ENCODE measurements around the gene CPA4. TPM values are rescaled to one million over a fixed set of nuclear protein-coding genes. Genes with fewer than 3 reads are reported as not detected.
A peak's percentile ranks its signal among the peaks of the same experiment; 100 is the strongest.

Gene CPA4
- total and polyA plus RNA-seq, 4 donors: 0.03 to 0.05 TPM; not detected in 2

- Histone ChIP-seq H3K4me3 (ENCODE audit: low read depth in 1 of 3, low read length in 3 of 3) (no peak overlapping the region), H3K27ac (ENCODE audit: low read depth in 1 of 2, low read length in 2 of 2) (no peak overlapping the region), H3K4me1 (ENCODE audit: control insufficient read depth in 4 of 4, insufficient read depth in 4 of 4, low read length in 3 of 4) (no peaks in the 10 kb centered on the region), H3K9me3 (ENCODE audit: control insufficient read depth in 4 of 4, low read length in 3 of 4) (peaks cover 0 to 4% (median under 1%) of the 10 kb centered on the region in 4 donors), H3K27me3 (ENCODE audit: control insufficient read depth in 4 of 4, insufficient read depth in 4 of 4, low read length in 3 of 4) (peaks cover 0 to 3% (median 0%) of the 10 kb centered on the region in 4 donors), H3K9ac (ENCODE audit: low read depth in 1 of 2, low read length in 2 of 2) (no peak overlapping the region), H3K36me3 (ENCODE audit: control insufficient read depth in 4 of 4, insufficient read depth in 3 of 4, low read depth in 1 of 4, low read length in 3 of 4) (no peaks in the 10 kb centered on the region)
- no peak for TF ChIP-seq NR2F2 (IDR thresholded peaks at IDR 0.05)
- peak; percentile 75 to 77 for TF ChIP-seq HNF4A (conservative IDR thresholded peaks at IDR 0.05)
- WGBS: 65% methylated on average over 5 of the region's 5 CpGs
- DNase-seq (ENCODE audit: low spot score): no peak
Measured at GRCh38 chr7:130298544-130299326, 5.8 kb downstream of the CPA4 start.

- Histone ChIP-seq H3K36me3 (ENCODE audit: control insufficient read depth in 4 of 4, insufficient read depth in 3 of 4, low read depth in 1 of 4, low read length in 3 of 4) (no peaks in the 10 kb centered on the region), H3K27me3 (ENCODE audit: control insufficient read depth in 4 of 4, insufficient read depth in 4 of 4, low read length in 3 of 4) (peaks cover 0 to 3% (median 0%) of the 10 kb centered on the region in 4 donors), H3K9ac (ENCODE audit: low read depth in 1 of 2, low read length in 2 of 2) (no peak overlapping the region), H3K4me3 (ENCODE audit: low read depth in 1 of 3, low read length in 3 of 3) (no peak overlapping the region), H3K27ac (ENCODE audit: low read depth in 1 of 2, low read length in 2 of 2) (no peak overlapping the region), H3K4me1 (ENCODE audit: control insufficient read depth in 4 of 4, insufficient read depth in 4 of 4, low read length in 3 of 4) (no peaks in the 10 kb centered on the region), H3K9me3 (ENCODE audit: control insufficient read depth in 4 of 4, low read length in 3 of 4) (no peaks in the 10 kb centered on the region)
- no peak for TF ChIP-seq RXRA (IDR thresholded peaks at IDR 0.05)
- TF ChIP-seq REST (IDR thresholded peaks at IDR 0.05): no peak
- no peak for TF ChIP-seq FOXA2 (IDR thresholded peaks at IDR 0.05)
- no peak for TF ChIP-seq FOXA1 (IDR thresholded peaks at IDR 0.05)
- no peak for TF ChIP-seq YY1 (IDR thresholded peaks at IDR 0.05)
- no peak for TF ChIP-seq HNF4A (conservative IDR thresholded peaks at IDR 0.05)
- TF ChIP-seq SP1 (IDR thresholded peaks at IDR 0.05): no peak
- TF ChIP-seq CTCF (IDR thresholded peaks at IDR 0.05; ENCODE audit: low read depth, low read length, missing input control): no peak
- no peak for TF ChIP-seq RAD21 (IDR thresholded peaks at IDR 0.05)
- no peak for TF ChIP-seq MAX (IDR thresholded peaks at IDR 0.05)
- no peak for TF ChIP-seq GABPA (IDR thresholded peaks at IDR 0.05 in 1 of 2, conservative IDR thresholded peaks at IDR 0.05 in 1 of 2)
- TF ChIP-seq ZBTB33 (IDR thresholded peaks at IDR 0.05): no peak
- no peak for TF ChIP-seq HNF4G (IDR thresholded peaks at IDR 0.05)
- WGBS: 93% methylated on average over 7 of the region's 7 CpGs
- no peak for DNase-seq (ENCODE audit: low spot score)
Measured at GRCh38 chr7:130299866-130300265, 6.9 kb downstream of the CPA4 start.

All from liver (tissue), 9 donors.